Mammary epithelial cell (primary cell): ENCODE data around the gene ZNF536.

Experiments
- EZH2 ChIP-seq: IDR thresholded peaks from 2 replicates; pipeline ENCODE4 v1.6.1; 2012; ENCODE audit warnings: low read length, inconsistent platforms, borderline replicate concordance
- TF ChIP-seq, protein P1 (sequence below), 2 donors: IDR thresholded peaks in 1 of 2; conservative IDR thresholded peaks in 1 of 2; 2 replicates each; pipeline ENCODE4 v1.5.1; 2011 to 2012; ENCODE audit warnings: inconsistent platforms in 2 of 2, low read length in 2 of 2, mild to moderate bottlenecking in 2 of 2, control low read depth in 1 of 2, low read depth in 1 of 2; ENCODE audit not compliant: insufficient read depth in 1 of 2; ENCODE audit errors: extremely low read depth in 1 of 2

DNA sequence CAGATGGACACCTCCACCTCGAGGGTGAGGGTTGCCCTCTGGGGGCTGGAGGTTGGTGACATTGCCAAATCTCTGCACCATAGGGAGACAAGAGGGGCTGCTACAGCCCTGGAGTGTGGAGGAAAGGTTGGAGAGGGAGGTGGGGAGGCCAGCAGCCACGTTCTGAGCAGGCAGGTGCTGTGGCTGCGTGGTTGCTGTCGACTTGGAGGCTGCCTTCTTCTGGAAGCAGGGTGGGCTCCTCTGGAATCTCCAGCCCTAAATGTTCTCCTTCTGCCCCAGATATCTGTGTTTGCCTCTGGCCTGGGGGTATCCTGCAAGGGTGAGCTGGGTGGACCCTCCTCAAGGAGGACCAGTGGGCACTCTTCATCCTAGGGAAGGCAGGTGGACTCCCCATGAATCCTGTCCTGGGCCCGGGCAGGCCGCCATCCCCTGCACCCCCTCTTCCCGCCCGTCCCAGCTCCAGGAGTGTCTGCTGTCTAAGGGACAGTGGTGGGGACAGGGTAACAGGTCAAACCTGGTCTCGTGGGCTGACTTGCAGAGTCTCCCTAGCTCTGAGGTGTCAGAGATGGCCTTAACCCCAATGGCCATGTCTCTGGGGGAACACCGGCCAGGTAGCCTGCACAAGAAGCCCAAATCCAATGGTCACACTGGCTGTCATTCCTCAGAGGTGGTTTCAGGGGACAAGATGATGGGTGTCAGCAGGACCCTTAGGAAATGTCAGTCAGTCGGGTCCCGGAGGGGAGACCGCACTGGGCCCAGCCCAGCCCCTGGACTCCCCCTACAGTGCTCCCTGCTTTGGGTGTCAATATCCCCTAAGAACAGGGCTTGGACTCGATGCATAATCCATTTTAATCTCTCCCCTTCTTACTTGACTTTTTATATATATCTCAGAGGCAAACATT lies 32.3 kb upstream of the ZNF536 start:
- TF ChIP-seq, protein P1, sequence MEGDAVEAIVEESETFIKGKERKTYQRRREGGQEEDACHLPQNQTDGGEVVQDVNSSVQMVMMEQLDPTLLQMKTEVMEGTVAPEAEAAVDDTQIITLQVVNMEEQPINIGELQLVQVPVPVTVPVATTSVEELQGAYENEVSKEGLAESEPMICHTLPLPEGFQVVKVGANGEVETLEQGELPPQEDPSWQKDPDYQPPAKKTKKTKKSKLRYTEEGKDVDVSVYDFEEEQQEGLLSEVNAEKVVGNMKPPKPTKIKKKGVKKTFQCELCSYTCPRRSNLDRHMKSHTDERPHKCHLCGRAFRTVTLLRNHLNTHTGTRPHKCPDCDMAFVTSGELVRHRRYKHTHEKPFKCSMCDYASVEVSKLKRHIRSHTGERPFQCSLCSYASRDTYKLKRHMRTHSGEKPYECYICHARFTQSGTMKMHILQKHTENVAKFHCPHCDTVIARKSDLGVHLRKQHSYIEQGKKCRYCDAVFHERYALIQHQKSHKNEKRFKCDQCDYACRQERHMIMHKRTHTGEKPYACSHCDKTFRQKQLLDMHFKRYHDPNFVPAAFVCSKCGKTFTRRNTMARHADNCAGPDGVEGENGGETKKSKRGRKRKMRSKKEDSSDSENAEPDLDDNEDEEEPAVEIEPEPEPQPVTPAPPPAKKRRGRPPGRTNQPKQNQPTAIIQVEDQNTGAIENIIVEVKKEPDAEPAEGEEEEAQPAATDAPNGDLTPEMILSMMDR (conservative IDR thresholded peaks at IDR 0.05 in 1 of 2, IDR thresholded peaks at IDR 0.05 in 1 of 2; ENCODE audit: extremely low read depth in 1 of 2, insufficient read depth in 1 of 2, low read depth in 1 of 2, low read length in 2 of 2), result no peak
- TF ChIP-seq EZH2, result no peak
